ENCODE results near the gene ATP2A1.

ATP2A1 gene

DNA sequence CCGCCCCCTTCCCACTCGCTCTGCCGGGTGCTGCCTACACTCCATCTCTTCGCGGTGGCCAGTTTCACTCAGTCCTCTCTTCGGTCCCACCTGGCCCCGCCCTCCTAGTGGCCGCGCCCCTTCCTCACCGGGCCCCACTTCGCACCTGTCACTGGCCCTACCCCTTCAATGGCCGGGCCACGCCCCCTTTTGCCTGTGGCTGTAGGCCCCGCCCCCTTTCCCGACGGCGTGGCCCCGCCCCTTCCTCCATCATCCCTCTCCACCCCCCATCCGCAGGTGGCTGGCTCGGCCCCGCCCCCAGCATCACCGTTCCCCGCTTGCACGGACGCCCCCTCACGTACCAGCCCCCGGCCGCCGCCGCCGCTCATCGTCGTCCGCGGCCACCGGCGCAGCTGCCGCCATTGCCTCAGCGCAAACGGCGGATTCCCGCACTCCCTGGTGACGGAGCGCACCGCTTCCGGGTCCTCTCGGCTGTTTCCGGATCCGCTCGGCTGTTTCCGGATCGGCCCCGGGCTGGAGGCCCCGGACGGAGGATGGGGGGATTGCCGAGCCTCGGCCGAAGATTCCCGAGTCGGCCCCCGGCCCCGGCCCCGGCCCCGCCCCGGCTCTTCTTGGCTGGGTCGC, 46.6 kb downstream of the ATP2A1 start, which contains the start of gene RABEP2 (continued):
- TF ChIP-seq, protein P1, sequence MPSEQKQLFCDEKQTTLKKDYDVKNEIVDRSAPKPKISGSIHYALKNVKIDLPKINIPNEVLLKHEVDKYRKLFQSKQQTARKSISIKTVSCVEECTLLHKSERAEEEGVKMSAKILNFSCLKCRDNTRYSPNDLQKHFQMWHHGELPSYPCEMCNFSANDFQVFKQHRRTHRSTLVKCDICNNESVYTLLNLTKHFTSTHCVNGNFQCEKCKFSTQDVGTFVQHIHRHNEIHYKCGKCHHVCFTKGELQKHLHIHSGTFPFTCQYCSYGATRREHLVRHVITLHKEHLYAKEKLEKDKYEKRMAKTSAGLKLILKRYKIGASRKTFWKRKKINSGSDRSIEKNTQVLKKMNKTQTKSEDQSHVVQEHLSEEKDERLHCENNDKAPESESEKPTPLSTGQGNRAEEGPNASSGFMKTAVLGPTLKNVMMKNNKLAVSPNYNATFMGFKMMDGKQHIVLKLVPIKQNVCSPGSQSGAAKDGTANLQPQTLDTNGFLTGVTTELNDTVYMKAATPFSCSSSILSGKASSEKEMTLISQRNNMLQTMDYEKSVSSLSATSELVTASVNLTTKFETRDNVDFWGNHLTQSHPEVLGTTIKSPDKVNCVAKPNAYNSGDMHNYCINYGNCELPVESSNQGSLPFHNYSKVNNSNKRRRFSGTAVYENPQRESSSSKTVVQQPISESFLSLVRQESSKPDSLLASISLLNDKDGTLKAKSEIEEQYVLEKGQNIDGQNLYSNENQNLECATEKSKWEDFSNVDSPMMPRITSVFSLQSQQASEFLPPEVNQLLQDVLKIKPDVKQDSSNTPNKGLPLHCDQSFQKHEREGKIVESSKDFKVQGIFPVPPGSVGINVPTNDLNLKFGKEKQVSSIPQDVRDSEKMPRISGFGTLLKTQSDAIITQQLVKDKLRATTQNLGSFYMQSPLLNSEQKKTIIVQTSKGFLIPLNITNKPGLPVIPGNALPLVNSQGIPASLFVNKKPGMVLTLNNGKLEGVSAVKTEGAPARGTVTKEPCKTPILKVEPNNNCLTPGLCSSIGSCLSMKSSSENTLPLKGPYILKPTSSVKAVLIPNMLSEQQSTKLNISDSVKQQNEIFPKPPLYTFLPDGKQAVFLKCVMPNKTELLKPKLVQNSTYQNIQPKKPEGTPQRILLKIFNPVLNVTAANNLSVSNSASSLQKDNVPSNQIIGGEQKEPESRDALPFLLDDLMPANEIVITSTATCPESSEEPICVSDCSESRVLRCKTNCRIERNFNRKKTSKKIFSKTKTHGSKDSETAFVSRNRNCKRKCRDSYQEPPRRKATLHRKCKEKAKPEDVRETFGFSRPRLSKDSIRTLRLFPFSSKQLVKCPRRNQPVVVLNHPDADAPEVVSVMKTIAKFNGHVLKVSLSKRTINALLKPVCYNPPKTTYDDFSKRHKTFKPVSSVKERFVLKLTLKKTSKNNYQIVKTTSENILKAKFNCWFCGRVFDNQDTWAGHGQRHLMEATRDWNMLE (tag by site-specific recombination; conservative IDR thresholded peaks at IDR 0.05; ENCODE audit: low read depth): no peak
- no peak for TF ChIP-seq ZNF350 (tag by site-specific recombination; IDR thresholded peaks at IDR 0.05)
- TF ChIP-seq, protein P2, sequence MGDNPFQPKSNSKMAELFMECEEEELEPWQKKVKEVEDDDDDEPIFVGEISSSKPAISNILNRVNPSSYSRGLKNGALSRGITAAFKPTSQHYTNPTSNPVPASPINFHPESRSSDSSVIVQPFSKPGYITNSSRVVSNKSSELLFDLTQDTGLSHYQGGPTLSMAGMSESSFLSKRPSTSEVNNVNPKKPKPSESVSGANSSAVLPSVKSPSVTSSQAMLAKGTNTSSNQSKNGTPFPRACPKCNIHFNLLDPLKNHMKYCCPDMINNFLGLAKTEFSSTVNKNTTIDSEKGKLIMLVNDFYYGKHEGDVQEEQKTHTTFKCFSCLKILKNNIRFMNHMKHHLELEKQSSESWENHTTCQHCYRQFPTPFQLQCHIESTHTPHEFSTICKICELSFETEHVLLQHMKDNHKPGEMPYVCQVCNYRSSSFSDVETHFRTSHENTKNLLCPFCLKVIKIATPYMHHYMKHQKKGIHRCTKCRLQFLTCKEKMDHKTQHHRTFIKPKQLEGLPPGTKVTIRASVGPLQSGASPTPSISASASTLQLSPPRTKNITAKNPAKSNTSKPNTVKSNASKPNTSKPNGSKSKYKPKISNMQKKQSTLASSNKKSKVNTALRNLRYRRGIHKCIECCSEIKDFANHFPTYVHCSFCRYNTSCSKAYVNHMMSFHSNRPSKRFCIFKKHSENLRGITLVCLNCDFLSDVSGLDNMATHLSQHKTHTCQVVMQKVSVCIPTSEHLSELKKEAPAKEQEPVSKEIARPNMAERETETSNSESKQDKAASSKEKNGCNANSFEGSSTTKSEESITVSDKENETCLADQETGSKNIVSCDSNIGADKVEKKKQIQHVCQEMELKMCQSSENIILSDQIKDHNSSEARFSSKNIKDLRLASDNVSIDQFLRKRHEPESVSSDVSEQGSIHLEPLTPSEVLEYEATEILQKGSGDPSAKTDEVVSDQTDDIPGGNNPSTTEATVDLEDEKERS (tag by site-specific recombination; IDR thresholded peaks at IDR 0.05): no peak
- no peak for TF ChIP-seq ZNF677 (tag by site-specific recombination; IDR thresholded peaks at IDR 0.05)
- TF ChIP-seq ZNF16 (tag by site-specific recombination; IDR thresholded peaks at IDR 0.05; ENCODE audit: low read depth): no peak
- TF ChIP-seq ZFP69B (tag by site-specific recombination; IDR thresholded peaks at IDR 0.05): peak; percentile 92
- no peak for TF ChIP-seq ZNF585B (tag by site-specific recombination; IDR thresholded peaks at IDR 0.05)
- no peak for TF ChIP-seq PRDM2 (tag by site-specific recombination; IDR thresholded peaks at IDR 0.05; ENCODE audit: borderline replicate concordance)
- peak; percentile 91; the same call in 1 of the 2 replicates for TF ChIP-seq ZNF777 (tag by site-specific recombination; IDR thresholded peaks at IDR 0.05; ENCODE audit: borderline replicate concordance)
- TF ChIP-seq ZEB2 (tag by site-specific recombination; IDR thresholded peaks at IDR 0.05): peak; percentile 89
- TF ChIP-seq MZF1 (tag by site-specific recombination; IDR thresholded peaks at IDR 0.05; ENCODE audit: borderline replicate concordance): no peak
- TF ChIP-seq, protein P3, sequence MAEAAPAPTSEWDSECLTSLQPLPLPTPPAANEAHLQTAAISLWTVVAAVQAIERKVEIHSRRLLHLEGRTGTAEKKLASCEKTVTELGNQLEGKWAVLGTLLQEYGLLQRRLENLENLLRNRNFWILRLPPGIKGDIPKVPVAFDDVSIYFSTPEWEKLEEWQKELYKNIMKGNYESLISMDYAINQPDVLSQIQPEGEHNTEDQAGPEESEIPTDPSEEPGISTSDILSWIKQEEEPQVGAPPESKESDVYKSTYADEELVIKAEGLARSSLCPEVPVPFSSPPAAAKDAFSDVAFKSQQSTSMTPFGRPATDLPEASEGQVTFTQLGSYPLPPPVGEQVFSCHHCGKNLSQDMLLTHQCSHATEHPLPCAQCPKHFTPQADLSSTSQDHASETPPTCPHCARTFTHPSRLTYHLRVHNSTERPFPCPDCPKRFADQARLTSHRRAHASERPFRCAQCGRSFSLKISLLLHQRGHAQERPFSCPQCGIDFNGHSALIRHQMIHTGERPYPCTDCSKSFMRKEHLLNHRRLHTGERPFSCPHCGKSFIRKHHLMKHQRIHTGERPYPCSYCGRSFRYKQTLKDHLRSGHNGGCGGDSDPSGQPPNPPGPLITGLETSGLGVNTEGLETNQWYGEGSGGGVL (tag by site-specific recombination; IDR thresholded peaks at IDR 0.05): no peak
- TF ChIP-seq ZNF600 (tag by site-specific recombination; IDR thresholded peaks at IDR 0.05): no peak
- no peak for TF ChIP-seq ZNF791 (tag by site-specific recombination; IDR thresholded peaks at IDR 0.05)
- TF ChIP-seq TSHZ1 (tag by site-specific recombination; IDR thresholded peaks at IDR 0.05; ENCODE audit: borderline replicate concordance): no peak
